Measurements from ENCODE around the gene MBOAT7.

MBOAT7 gene

GRCh38 chr19:54128796-54129616 lies 60.4 kb downstream of the MBOAT7 start:
- no peak for TF ChIP-seq CTCF (IDR thresholded peaks at IDR 0.05; ENCODE audit: insufficient read depth, low read length, missing control alignments)
- DNase-seq (ENCODE audit: low read depth, low spot score) = no peak
- ChIA-PET POLR2A (no interaction called here), CTCF (no interaction called here)
- H3K4me3 ChIP-seq (ENCODE audit: low read depth, low read length) = no peak overlapping the region

DNA sequence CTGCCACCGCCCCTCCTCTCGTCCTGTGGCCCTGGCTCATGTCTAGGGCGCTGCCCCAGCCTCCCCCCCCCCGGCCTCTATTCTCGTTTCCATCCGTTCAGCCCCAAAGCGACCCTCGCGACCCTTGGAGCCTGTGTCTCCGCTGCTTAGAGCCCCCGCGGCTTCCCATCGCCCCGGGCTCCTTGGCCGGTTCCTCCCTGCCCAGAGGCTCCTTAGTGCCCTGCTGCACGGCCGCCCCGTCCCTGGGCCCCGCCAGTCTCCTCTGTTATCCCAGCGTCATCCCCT lies 61.0 kb downstream of the MBOAT7 start:
- TF ChIP-seq CTCF (IDR thresholded peaks at IDR 0.05; ENCODE audit: insufficient read depth, low read length, missing control alignments) = no peak
- ChIA-PET CTCF (no interaction called here), POLR2A (no interaction called here)

DNA sequence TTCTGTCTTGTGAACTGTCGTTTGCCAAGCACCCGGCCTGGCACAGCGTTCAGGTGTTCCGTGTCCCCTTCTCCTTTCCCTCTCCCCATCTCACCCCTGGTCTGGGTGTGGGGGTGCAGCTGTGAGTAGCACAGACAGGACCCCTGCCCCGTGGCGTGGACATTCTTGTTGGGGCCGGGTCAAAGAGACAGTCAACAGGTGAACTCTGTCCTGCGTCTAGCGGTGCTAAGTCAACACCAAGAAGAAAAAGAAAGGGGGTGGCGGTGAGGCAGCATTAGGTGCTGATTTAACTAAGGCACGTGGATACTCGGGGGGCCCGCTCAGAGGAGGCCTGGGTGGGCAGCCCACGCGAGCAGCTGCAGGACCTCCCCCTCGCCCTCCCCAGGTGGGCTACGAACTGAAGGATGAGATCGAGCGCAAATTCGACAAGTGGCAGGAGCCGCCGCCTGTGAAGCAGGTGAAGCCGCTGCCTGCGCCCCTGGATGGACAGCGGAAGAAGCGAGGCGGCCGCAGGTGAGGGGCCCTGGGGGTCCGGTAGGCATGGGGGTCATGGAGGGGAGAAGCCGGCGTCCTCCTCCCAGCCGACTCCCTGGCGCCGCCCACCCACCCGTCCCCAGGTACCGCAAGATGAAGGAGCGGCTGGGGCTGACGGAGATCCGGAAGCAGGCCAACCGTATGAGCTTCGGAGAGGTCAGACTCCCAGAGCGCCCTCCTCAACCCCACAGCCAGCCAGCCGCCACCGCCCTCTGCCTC lies 61.5 kb downstream of the MBOAT7 start:
- TF ChIP-seq CTCF (IDR thresholded peaks at IDR 0.05; ENCODE audit: insufficient read depth, low read length, missing control alignments) = no peak
- POLR2A ChIA-PET = no interaction called here

More for the DNA sequence above, 61.0 kb downstream of the MBOAT7 start:
- H3K4me3 ChIP-seq (ENCODE audit: low read depth, low read length) = no peak overlapping the region
- no peak for DNase-seq (ENCODE audit: low read depth, low spot score)

GRCh38 chr19:54125713-54126112 lies 63.7 kb downstream of the MBOAT7 start:
- CTCF ChIA-PET = no interaction called here
- no peak overlapping the region for H3K4me3 ChIP-seq (ENCODE audit: low read depth, low read length)
- no peak for DNase-seq (ENCODE audit: low read depth, low spot score)
- POLR2A ChIA-PET = no interaction called here
- no peak for TF ChIP-seq CTCF (IDR thresholded peaks at IDR 0.05; ENCODE audit: insufficient read depth, low read length, missing control alignments)

More for the DNA sequence above, 61.5 kb downstream of the MBOAT7 start:
- CTCF ChIA-PET = no interaction called here
- no peak for DNase-seq (ENCODE audit: low read depth, low spot score)
- no peak overlapping the region for H3K4me3 ChIP-seq (ENCODE audit: low read depth, low read length)

DNA sequence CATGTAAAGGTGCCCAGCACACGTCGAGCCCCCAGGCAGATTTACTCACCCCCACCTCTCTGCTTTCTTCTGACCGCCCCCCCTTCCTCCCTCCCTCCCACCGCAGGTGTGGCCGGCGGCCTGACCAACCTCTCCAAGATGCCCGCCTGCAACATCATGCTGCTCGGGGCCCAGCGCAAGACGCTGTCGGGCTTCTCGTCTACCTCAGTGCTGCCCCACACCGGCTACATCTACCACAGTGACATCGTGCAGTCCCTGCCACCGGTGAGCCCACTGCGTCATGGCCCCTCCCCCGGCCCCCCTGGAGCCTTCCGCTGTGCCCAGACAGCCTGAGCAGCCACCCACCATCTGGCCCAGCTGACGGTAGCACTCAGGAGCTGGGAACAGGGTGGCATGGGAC lies 65.0 kb downstream of the MBOAT7 start:
- DNase-seq (ENCODE audit: low read depth, low spot score) = no peak
- H3K4me3 ChIP-seq (ENCODE audit: low read depth, low read length) = no peak overlapping the region
- no peak for TF ChIP-seq CTCF (IDR thresholded peaks at IDR 0.05; ENCODE audit: insufficient read depth, low read length, missing control alignments)
- ChIA-PET CTCF (no interaction called here), POLR2A (interaction anchor here (1.5 kb wide), 1 partner anchor 13 kb away, joined by 9 read pairs; the partner anchor contains the start of gene CNOT3)

DNA sequence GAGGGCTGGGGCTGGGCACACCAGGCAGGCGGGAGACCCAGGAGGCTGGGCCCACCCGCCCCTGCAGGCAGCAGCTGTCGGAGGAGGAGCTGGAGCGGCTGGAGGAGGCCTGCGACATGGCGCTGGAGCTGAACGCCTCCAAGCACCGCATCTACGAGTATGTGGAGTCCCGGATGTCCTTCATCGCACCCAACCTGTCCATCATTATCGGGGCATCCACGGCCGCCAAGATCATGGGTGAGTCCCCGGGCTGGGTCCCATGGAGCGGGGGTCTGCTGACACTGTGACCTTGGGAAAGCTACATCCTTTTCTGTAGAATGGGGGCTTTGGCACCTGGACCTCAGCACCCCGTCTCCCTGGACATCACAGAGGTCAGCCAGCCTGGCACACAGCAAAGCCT lies 65.7 kb downstream of the MBOAT7 start:
- ChIA-PET CTCF (no interaction called here), POLR2A (interaction anchor here (1.5 kb wide), 1 partner anchor 13 kb away, joined by 9 read pairs; the partner anchor contains the start of gene CNOT3)
- no peak for TF ChIP-seq CTCF (IDR thresholded peaks at IDR 0.05; ENCODE audit: insufficient read depth, low read length, missing control alignments)
- no peak overlapping the region for H3K4me3 ChIP-seq (ENCODE audit: low read depth, low read length)
- no peak for DNase-seq (ENCODE audit: low read depth, low spot score)
